HCT116 (cell line): ENCODE results near the gene C2CD2. TPM values are rescaled to one million over a fixed set of nuclear protein-coding genes. Genes with fewer than 3 reads are reported as not detected.

Source experiments
- ATAC-seq: fragments of 200-7000 bp; cut with Tn5 transposase; 2 replicates; pipeline ENCODE4 v1.9.1; 2020; ENCODE audit warnings: mild to moderate bottlenecking, moderate library complexity
- BruUV-seq: library from RNA; stranded (reverse); fragments of 400-500 nt; replicated peaks from 2 replicates; lab custom pipeline; 2021; lab: Mats Ljungman, UMichigan
- CTCF ChIA-PET: fragments of 300-600 bp; sonication (Branson Sonifier 250); formaldehyde crosslinking; loops from one replicate; lab custom pipeline; 2021; ENCODE audit warnings: antibody characterized with exemption; lab: Charles Lee
- POLR2A ChIA-PET: fragments of 300-600, 350-600 bp; sonication (Branson Sonifier 250); formaldehyde crosslinking; loops from one replicate; lab custom pipeline; 2021; ENCODE audit warnings: antibody characterized with exemption; lab: Charles Lee
- RAD21 ChIA-PET, 2 experiments: fragments of 300-600 bp; sonication (Branson Sonifier 250); formaldehyde crosslinking; loops; one replicate each; lab custom pipeline; 2023; ENCODE audit warnings: low total read pairs in 2 of 2; ENCODE audit not compliant: uncharacterized antibody in 2 of 2, unreplicated experiment in 2 of 2, low non-redundant PET in 1 of 2; lab: Charles Lee
- DNase-seq: peaks from one replicate; pipeline ENCODE4 v3.0.0-alpha.2; 2010; ENCODE audit warnings: low read depth, low spot score
- H2AFZ ChIP-seq: fragments of 200-600 bp; shearing (Covaris generic), sonication (generic); 2 replicates; pipeline ENCODE4 v1.6.1; 2017; ENCODE audit warnings: low read depth, mixed run types, mixed read lengths, antibody characterized with exemption, low read length; ENCODE audit not compliant: poor library complexity, severe bottlenecking
- H3K27ac ChIP-seq: 2 replicates; pipeline ENCODE4 v1.5.1; 2012; ENCODE audit warnings: low read depth, low read length
- H3K27me3 ChIP-seq: fragments of 200-600 bp; sonication (generic); 2 replicates; pipeline ENCODE4 v1.6.1; 2016; ENCODE audit warnings: mixed run types, low read length, mixed read lengths; ENCODE audit not compliant: insufficient read depth
- H3K36me3 ChIP-seq, 2 experiments: fragments of 200-500 bp in 1 of 2; fragments of 200-600 bp in 1 of 2; sonication (Bioruptor generic) in 1 of 2; sonication (generic) in 1 of 2; 2 replicates each; pipeline versions ENCODE4 v1.5.1 to v1.6.1; 2014 to 2016; ENCODE audit warnings: low read length in 2 of 2, inconsistent platforms in 1 of 2, mixed read lengths in 1 of 2, mixed run types in 1 of 2; ENCODE audit not compliant: insufficient read depth in 2 of 2, control insufficient read depth in 1 of 2
- H3K4me1 ChIP-seq, 2 experiments: fragments of 200-600 bp in 1 of 2; sonication (generic) in 1 of 2; 2 replicates each; pipeline versions ENCODE4 v1.5.1 to v1.6.1; 2012 to 2017; ENCODE audit warnings: low read length in 2 of 2, inconsistent platforms in 1 of 2, mild to moderate bottlenecking in 1 of 2, mixed read lengths in 1 of 2, mixed run types in 1 of 2, moderate library complexity in 1 of 2; ENCODE audit not compliant: insufficient read depth in 2 of 2, control insufficient read depth in 1 of 2
- H3K4me2 ChIP-seq: fragments of 200-600 bp; sonication (generic); 2 replicates; pipeline ENCODE4 v1.6.1; 2017; ENCODE audit warnings: mixed run types, low read length, mixed read lengths
- H3K4me3 ChIP-seq, 2 experiments: fragments of 200-600 bp in 1 of 2; sonication (generic) in 1 of 2; replicated peaks in 1 of 2; 2 replicates each; pipeline ENCODE4 v1.5.1; 2011 to 2016; ENCODE audit warnings: low read length in 2 of 2, control low read depth in 1 of 2, low read depth in 1 of 2, mild to moderate bottlenecking in 1 of 2, mixed read lengths in 1 of 2, mixed run types in 1 of 2
- H3K79me2 ChIP-seq: fragments of 200-600 bp; sonication (generic); 2 replicates; pipeline ENCODE4 v1.6.1; 2017; ENCODE audit warnings: mild to moderate bottlenecking, mixed run types, low read length, moderate library complexity, mixed read lengths; ENCODE audit not compliant: insufficient read depth
- H3K9ac ChIP-seq: fragments of 200-600 bp; sonication (generic); 2 replicates; pipeline ENCODE4 v1.6.1; 2016; ENCODE audit warnings: low read length, mixed read lengths
- H3K9me2 ChIP-seq: fragments of 200-600 bp; sonication (generic), shearing (Covaris generic); 2 replicates; pipeline ENCODE4 v1.6.1; 2017; ENCODE audit warnings: mixed run types, mild to moderate bottlenecking, moderate library complexity; ENCODE audit not compliant: insufficient read depth
- H3K9me3 ChIP-seq, 2 experiments: fragments of 200-500 bp in 1 of 2; fragments of 200-600 bp in 1 of 2; sonication (Bioruptor generic) in 1 of 2; sonication (generic) in 1 of 2; 2 replicates each; pipeline ENCODE4 v1.6.1; 2014 to 2017; ENCODE audit warnings: low read length in 2 of 2, mixed read lengths in 2 of 2, inconsistent platforms in 1 of 2, low read depth in 1 of 2, mild to moderate bottlenecking in 1 of 2, mixed run types in 1 of 2, moderate library complexity in 1 of 2; ENCODE audit not compliant: control insufficient read depth in 1 of 2, insufficient read depth in 1 of 2
- H4K20me1 ChIP-seq: fragments of 200-600 bp; sonication (generic), shearing (Covaris generic); 2 replicates; pipeline ENCODE4 v1.6.1; 2017; ENCODE audit warnings: mixed run types, mild to moderate bottlenecking, moderate library complexity; ENCODE audit not compliant: insufficient read depth
- CBX3 ChIP-seq: IDR thresholded peaks from 2 replicates; pipeline ENCODE4 v1.6.1; 2012; ENCODE audit warnings: low read depth
- EZH2 ChIP-seq: fragments of 200-600 bp; sonication (generic); IDR thresholded peaks from 2 replicates; pipeline ENCODE4 v1.6.1; 2017; ENCODE audit warnings: antibody characterized with exemption, mixed run types
- EZH2phosphoT487 ChIP-seq: fragments of 200-600 bp; IDR thresholded peaks from 2 replicates; pipeline ENCODE4 v1.6.1; 2018; ENCODE audit warnings: antibody characterized with exemption, borderline replicate concordance
- JUND ChIP-seq: IDR thresholded peaks from 2 replicates; pipeline ENCODE4 v1.6.1; 2012
- YY1 ChIP-seq: IDR thresholded peaks from 2 replicates; pipeline ENCODE4 v1.6.1; 2011; ENCODE audit warnings: low read length, low read depth, moderate library complexity, mild to moderate bottlenecking; ENCODE audit not compliant: insufficient replicate concordance; ENCODE audit errors: extremely low read depth
- ZBTB33 ChIP-seq: IDR thresholded peaks from 2 replicates; pipeline ENCODE4 v1.6.1; 2011; ENCODE audit warnings: mild to moderate bottlenecking, low read length, moderate library complexity; ENCODE audit not compliant: insufficient replicate concordance; ENCODE audit errors: extremely low read depth
- intact Hi-C: fragments of 100-400 bp; cut with micrococcal nuclease; formaldehyde crosslinking; loops from 2 replicates; pipeline ENCODE4 v1.10.0; 2022
- total RNA-seq: library from RNA; stranded (reverse); gene quantifications from one replicate; pipeline ENCODE4 v1.2.1, GENCODE V29; 2021; ENCODE audit not compliant: unreplicated experiment
- TF ChIP-seq, protein P1 (sequence below): IDR thresholded peaks from 2 replicates; pipeline ENCODE4 v1.6.1; 2012; ENCODE audit warnings: low read depth
- TF ChIP-seq, protein P2 (sequence below), 3 experiments: fragments of 200-600 bp in 1 of 3; sonication (generic) in 1 of 3; IDR thresholded peaks in 2 of 3; conservative IDR thresholded peaks in 1 of 3; 2 replicates each; pipeline ENCODE4 v1.5.1; 2012 to 2017; ENCODE audit warnings: low read depth in 2 of 3, low read length in 2 of 3, antibody characterized with exemption in 1 of 3, borderline replicate concordance in 1 of 3, control low read depth in 1 of 3, mild to moderate bottlenecking in 1 of 3, mixed read lengths in 1 of 3, mixed run types in 1 of 3, moderate library complexity in 1 of 3; ENCODE audit not compliant: insufficient read depth in 1 of 3

Gene C2CD2
- total RNA-seq, 1 experiment from 2014 or later, result 22.0 TPM

GRCh38 chr21:41876928-41877652, 76.7 kb downstream of the C2CD2 start:
- Histone ChIP-seq H3K9ac (peak overlapping the region; percentile 88; the same call in 1 of the 2 replicates), H3K27ac (no peak overlapping the region; the same call in 1 of the 2 replicates), H2AFZ (no peak overlapping the region), H3K9me2 (no peaks in the 10 kb centered on the region), H3K36me3 (0 out of 4 replicates have a peak, but pooled peaks cover 0 to 5% of the 10 kb centered on the region in 2 experiments), H3K4me2 (peak overlapping the region; percentile 85), H4K20me1 (no peaks in the 10 kb centered on the region), H3K4me3 (peak overlapping the region; percentile 70 to 77; a peak in 3 of 4 replicates), H3K27me3 (no peaks in the 10 kb centered on the region), H3K79me2 (peaks cover 57% of the 10 kb centered on the region), H3K4me1 (peaks cover 8 to 25% of the 10 kb centered on the region in 2 experiments), H3K9me3 (no peaks in the 10 kb centered on the region)
- ATAC-seq, result no peak
- intact Hi-C loops, result loop anchor here (5.0 to 10.0 kb wide), 2 partner anchors 75 to 238 kb away; partner anchors contain the start of gene C2CD2
- ChIA-PET RAD21 (no interaction called here), CTCF (interaction anchor here (1.3 to 1.5 kb wide), 2 partner anchors 240 to 264 kb away, joined by 5 to 6 read pairs; no protein-coding TSS in a partner anchor), POLR2A (no interaction called here)
- DNase-seq, result no peak
- no peak for TF ChIP-seq YY1
- no peak for TF ChIP-seq CBX3
- TF ChIP-seq JUND, result no peak
- no peak for TF ChIP-seq EZH2phosphoT487
- no peak for TF ChIP-seq EZH2
- TF ChIP-seq ZBTB33, result no peak
- TF ChIP-seq, protein P1, sequence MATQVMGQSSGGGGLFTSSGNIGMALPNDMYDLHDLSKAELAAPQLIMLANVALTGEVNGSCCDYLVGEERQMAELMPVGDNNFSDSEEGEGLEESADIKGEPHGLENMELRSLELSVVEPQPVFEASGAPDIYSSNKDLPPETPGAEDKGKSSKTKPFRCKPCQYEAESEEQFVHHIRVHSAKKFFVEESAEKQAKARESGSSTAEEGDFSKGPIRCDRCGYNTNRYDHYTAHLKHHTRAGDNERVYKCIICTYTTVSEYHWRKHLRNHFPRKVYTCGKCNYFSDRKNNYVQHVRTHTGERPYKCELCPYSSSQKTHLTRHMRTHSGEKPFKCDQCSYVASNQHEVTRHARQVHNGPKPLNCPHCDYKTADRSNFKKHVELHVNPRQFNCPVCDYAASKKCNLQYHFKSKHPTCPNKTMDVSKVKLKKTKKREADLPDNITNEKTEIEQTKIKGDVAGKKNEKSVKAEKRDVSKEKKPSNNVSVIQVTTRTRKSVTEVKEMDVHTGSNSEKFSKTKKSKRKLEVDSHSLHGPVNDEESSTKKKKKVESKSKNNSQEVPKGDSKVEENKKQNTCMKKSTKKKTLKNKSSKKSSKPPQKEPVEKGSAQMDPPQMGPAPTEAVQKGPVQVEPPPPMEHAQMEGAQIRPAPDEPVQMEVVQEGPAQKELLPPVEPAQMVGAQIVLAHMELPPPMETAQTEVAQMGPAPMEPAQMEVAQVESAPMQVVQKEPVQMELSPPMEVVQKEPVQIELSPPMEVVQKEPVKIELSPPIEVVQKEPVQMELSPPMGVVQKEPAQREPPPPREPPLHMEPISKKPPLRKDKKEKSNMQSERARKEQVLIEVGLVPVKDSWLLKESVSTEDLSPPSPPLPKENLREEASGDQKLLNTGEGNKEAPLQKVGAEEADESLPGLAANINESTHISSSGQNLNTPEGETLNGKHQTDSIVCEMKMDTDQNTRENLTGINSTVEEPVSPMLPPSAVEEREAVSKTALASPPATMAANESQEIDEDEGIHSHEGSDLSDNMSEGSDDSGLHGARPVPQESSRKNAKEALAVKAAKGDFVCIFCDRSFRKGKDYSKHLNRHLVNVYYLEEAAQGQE, result no peak
- TF ChIP-seq, protein P2, sequence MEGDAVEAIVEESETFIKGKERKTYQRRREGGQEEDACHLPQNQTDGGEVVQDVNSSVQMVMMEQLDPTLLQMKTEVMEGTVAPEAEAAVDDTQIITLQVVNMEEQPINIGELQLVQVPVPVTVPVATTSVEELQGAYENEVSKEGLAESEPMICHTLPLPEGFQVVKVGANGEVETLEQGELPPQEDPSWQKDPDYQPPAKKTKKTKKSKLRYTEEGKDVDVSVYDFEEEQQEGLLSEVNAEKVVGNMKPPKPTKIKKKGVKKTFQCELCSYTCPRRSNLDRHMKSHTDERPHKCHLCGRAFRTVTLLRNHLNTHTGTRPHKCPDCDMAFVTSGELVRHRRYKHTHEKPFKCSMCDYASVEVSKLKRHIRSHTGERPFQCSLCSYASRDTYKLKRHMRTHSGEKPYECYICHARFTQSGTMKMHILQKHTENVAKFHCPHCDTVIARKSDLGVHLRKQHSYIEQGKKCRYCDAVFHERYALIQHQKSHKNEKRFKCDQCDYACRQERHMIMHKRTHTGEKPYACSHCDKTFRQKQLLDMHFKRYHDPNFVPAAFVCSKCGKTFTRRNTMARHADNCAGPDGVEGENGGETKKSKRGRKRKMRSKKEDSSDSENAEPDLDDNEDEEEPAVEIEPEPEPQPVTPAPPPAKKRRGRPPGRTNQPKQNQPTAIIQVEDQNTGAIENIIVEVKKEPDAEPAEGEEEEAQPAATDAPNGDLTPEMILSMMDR (IDR thresholded peaks at IDR 0.05 in 2 of 3, conservative IDR thresholded peaks at IDR 0.05 in 1 of 3; ENCODE audit: borderline replicate concordance in 1 of 3, insufficient read depth in 1 of 3, low read depth in 2 of 3, low read length in 2 of 3), result no peak
- no TSS peak for BruUV-seq
